Neuronal stem cell (in vitro differentiated cells): ENCODE results near the gene GAN.
A peak's percentile ranks its signal among the peaks of the same experiment; 100 is the strongest.

Experiments
- DNase-seq: peaks from one replicate; pipeline ENCODE4 v3.0.0-alpha.2; 2013; ENCODE audit warnings: low spot score
- H2AFZ ChIP-seq: one replicate; pipeline ENCODE4 v1.6.1; 2013; ENCODE audit warnings: mild to moderate bottlenecking, low read length, inconsistent platforms
- H2AK5ac ChIP-seq: 2 replicates; pipeline ENCODE4 v1.6.1; 2013; ENCODE audit warnings: low read depth, mild to moderate bottlenecking, inconsistent platforms, low read length, moderate library complexity, mixed read lengths
- H2BK120ac ChIP-seq: 2 replicates; pipeline ENCODE4 v1.6.1; 2013; ENCODE audit warnings: low read depth, mild to moderate bottlenecking, inconsistent platforms, low read length, moderate library complexity, mixed read lengths
- H2BK12ac ChIP-seq: one replicate; pipeline ENCODE4 v1.6.1; 2013; ENCODE audit warnings: low read length, inconsistent platforms
- H2BK15ac ChIP-seq: 2 replicates; pipeline ENCODE4 v1.6.1; 2013; ENCODE audit warnings: mild to moderate bottlenecking, low read length, inconsistent platforms, mixed read lengths
- H2BK5ac ChIP-seq: one replicate; pipeline ENCODE4 v1.6.1; 2013; ENCODE audit warnings: inconsistent platforms, mild to moderate bottlenecking, low read length, moderate library complexity
- H3K14ac ChIP-seq: one replicate; pipeline ENCODE4 v1.6.1; 2013; ENCODE audit warnings: low read length, inconsistent platforms
- H3K18ac ChIP-seq: 2 replicates; pipeline ENCODE4 v1.6.1; 2013; ENCODE audit warnings: low read length, inconsistent platforms
- H3K23ac ChIP-seq: 2 replicates; pipeline ENCODE4 v1.6.1; 2013; ENCODE audit warnings: low read depth, mild to moderate bottlenecking, mixed read lengths, low read length, inconsistent platforms; ENCODE audit not compliant: poor library complexity
- H3K27ac ChIP-seq: replicated peaks from 3 replicates; pipeline ENCODE4 v1.5.1; 2013; ENCODE audit warnings: low read length, inconsistent platforms
- H3K27me3 ChIP-seq, 3 experiments: 2 replicates each; pipeline ENCODE4 v1.6.1; 2013; ENCODE audit warnings: low read length in 3 of 3, mild to moderate bottlenecking in 2 of 3, inconsistent platforms in 1 of 3, low read depth in 1 of 3, mixed read lengths in 1 of 3, moderate library complexity in 1 of 3; ENCODE audit not compliant: control insufficient read depth in 3 of 3, insufficient read depth in 3 of 3
- H3K36me3 ChIP-seq, 2 donors: replicated peaks in 1 of 2; 2 replicates each; pipeline ENCODE4 v1.6.1; 2013; ENCODE audit warnings: low read length in 2 of 2; ENCODE audit not compliant: control insufficient read depth in 2 of 2, insufficient read depth in 2 of 2
- H3K4ac ChIP-seq: 2 replicates; pipeline ENCODE4 v1.6.1; 2013; ENCODE audit warnings: inconsistent platforms, mild to moderate bottlenecking, low read length, moderate library complexity
- H3K4me1 ChIP-seq, 2 donors: 1 replicate in 1 of 2; 2 replicates in 1 of 2; pipeline ENCODE4 v1.6.1; 2013; ENCODE audit warnings: low read length in 2 of 2, low read depth in 1 of 2; ENCODE audit not compliant: control insufficient read depth in 2 of 2, insufficient read depth in 1 of 2
- H3K4me2 ChIP-seq: one replicate; pipeline ENCODE4 v1.6.1; 2013; ENCODE audit warnings: mild to moderate bottlenecking, low read length, inconsistent platforms; ENCODE audit not compliant: insufficient read depth, poor library complexity, severe bottlenecking
- H3K4me3 ChIP-seq, 2 donors: 2 replicates each; pipeline ENCODE4 v1.5.1; 2013; ENCODE audit warnings: low read length in 2 of 2, mild to moderate bottlenecking in 2 of 2, inconsistent platforms in 1 of 2, moderate library complexity in 1 of 2
- H3K79me1 ChIP-seq: one replicate; pipeline ENCODE4 v1.6.1; 2013; ENCODE audit warnings: low read depth, mild to moderate bottlenecking, inconsistent platforms, low read length, moderate library complexity
- H3K9ac ChIP-seq: one replicate; pipeline ENCODE4 v1.6.1; 2013; ENCODE audit warnings: mild to moderate bottlenecking, low read depth, low read length, inconsistent platforms; ENCODE audit not compliant: poor library complexity
- H3K9me3 ChIP-seq, 2 donors: replicated peaks in 1 of 2; 2 replicates each; pipeline versions ENCODE3 to v1.6.1; 2013; ENCODE audit warnings: low read length in 2 of 2, mild to moderate bottlenecking in 2 of 2, inconsistent platforms in 1 of 2, low read depth in 1 of 2, mixed read lengths in 1 of 2, moderate library complexity in 1 of 2; ENCODE audit not compliant: control insufficient read depth in 2 of 2, insufficient read depth in 1 of 2
- H4K8ac ChIP-seq: one replicate; pipeline ENCODE4 v1.6.1; 2013; ENCODE audit warnings: low read depth, mild to moderate bottlenecking, inconsistent platforms, low read length, moderate library complexity
- H4K91ac ChIP-seq: one replicate; pipeline ENCODE4 v1.6.1; 2013; ENCODE audit warnings: low read length, low read depth, mild to moderate bottlenecking, inconsistent platforms; ENCODE audit not compliant: poor library complexity
- WGBS, 2 donors: extraction: QIAGEN DNeasy Blood & Tissue Kit; methylation state at CpG; one replicate each; pipeline ENCODE4 v1.1.7; 2013; ENCODE audit warnings: missing lambda C conversion rate in 2 of 2, mixed read lengths in 1 of 2; ENCODE audit not compliant: insufficient read length in 2 of 2, insufficient replicate concordance in 1 of 2; ENCODE audit errors: extremely low coverage in 2 of 2; 5-methylcytosine and 5-hydroxymethylcytosine counted together

The GAN gene

GRCh38 chr16:81417210-81417609 is 102.4 kb downstream of the GAN start:
- no peak overlapping the region for H2BK15ac ChIP-seq
- H3K9me3 ChIP-seq = no peaks in the 10 kb centered on the region
- no peak overlapping the region for H4K8ac ChIP-seq
- H3K23ac ChIP-seq = no peak overlapping the region
- H2BK120ac ChIP-seq = no peak overlapping the region
- no peak for DNase-seq
- H3K36me3 ChIP-seq = no peaks in the 10 kb centered on the region
- H2AFZ ChIP-seq = peak overlapping the region; percentile 67
- no peak overlapping the region for H3K9ac ChIP-seq
- no peak overlapping the region for H2BK5ac ChIP-seq
- H3K79me1 ChIP-seq = no peaks in the 10 kb centered on the region
- no peak overlapping the region for H3K27ac ChIP-seq
- H3K4me3 ChIP-seq = no peak overlapping the region
- no peak overlapping the region for H4K91ac ChIP-seq
- H3K4ac ChIP-seq = no peak overlapping the region
- H3K14ac ChIP-seq = no peak overlapping the region
- peak overlapping the region; percentile 36 for H3K18ac ChIP-seq
- no peak overlapping the region for H2AK5ac ChIP-seq
- no CpG with 5 or more reads among the region's 5 CpGs for WGBS, 2 donors
- H3K27me3 ChIP-seq = peaks cover 0 to 10% (median 0%) of the 10 kb centered on the region in 3 experiments
- H3K4me2 ChIP-seq = no peak overlapping the region
- H3K4me1 ChIP-seq = peaks cover 21 to 26% of the 10 kb centered on the region in 2 donors
- no peak overlapping the region for H2BK12ac ChIP-seq

DNA sequence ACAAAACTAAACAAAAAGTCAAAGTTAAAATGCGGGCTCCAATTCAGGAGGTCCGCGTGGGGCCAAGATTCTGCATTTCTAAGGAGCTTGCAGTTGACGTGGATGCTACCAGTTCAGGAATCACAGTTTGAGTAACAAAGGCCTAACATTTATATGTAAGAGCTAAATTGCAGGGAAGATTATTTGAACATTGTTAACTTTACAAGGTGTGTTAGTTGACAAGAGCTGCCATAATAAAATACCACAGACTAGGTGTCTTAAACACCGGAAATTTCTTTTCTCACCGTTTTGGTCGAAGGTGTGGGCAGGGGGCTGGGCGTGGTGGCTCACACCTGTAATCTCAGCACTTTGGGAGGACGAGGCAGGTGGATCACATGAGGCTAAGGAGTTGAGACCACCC is 105.0 kb downstream of the GAN start:
- H2BK15ac ChIP-seq = no peak overlapping the region
- no peak overlapping the region for H3K4me2 ChIP-seq

GRCh38 chr16:81421126-81421525 is 106.4 kb downstream of the GAN start:
- Histone ChIP-seq H2BK5ac (no peak overlapping the region), H2AK5ac (no peak overlapping the region), H4K8ac (no peak overlapping the region), H3K23ac (no peak overlapping the region), H3K14ac (no peak overlapping the region), H3K9ac (no peak overlapping the region), H3K4me1 (peaks cover 6 to 10% of the 10 kb centered on the region in 2 donors), H3K18ac (no peak overlapping the region), H3K4me3 (no peak overlapping the region), H3K27me3 (no peaks in the 10 kb centered on the region), H2BK120ac (no peak overlapping the region), H3K27ac (no peak overlapping the region), H2BK12ac (no peak overlapping the region), H3K36me3 (no peaks in the 10 kb centered on the region), H3K79me1 (no peaks in the 10 kb centered on the region), H4K91ac (no peak overlapping the region), H2BK15ac (no peak overlapping the region), H3K9me3 (no peaks in the 10 kb centered on the region), H2AFZ (no peak overlapping the region), H3K4me2 (no peak overlapping the region), H3K4ac (no peak overlapping the region)
- no peak for DNase-seq
- WGBS, 2 donors = no CpG with 5 or more reads among the region's 2 CpGs

More for the DNA sequence above, 105.0 kb downstream of the GAN start:
- no peak overlapping the region for H3K4me3 ChIP-seq
- no peak overlapping the region for H2AFZ ChIP-seq
- H3K4ac ChIP-seq = no peak overlapping the region
- H2BK12ac ChIP-seq = no peak overlapping the region
- no peaks in the 10 kb centered on the region for H3K9me3 ChIP-seq
- H3K27ac ChIP-seq = no peak overlapping the region
- no peak for DNase-seq
- H3K79me1 ChIP-seq = no peaks in the 10 kb centered on the region
- WGBS, 2 donors = no CpG with 5 or more reads among the region's 9 CpGs
- H3K4me1 ChIP-seq = peaks cover 14 to 19% of the 10 kb centered on the region in 2 donors
- H2BK5ac ChIP-seq = no peak overlapping the region
- H3K27me3 ChIP-seq = no peaks in the 10 kb centered on the region
- H4K8ac ChIP-seq = no peak overlapping the region
- H3K18ac ChIP-seq = no peak overlapping the region
- no peak overlapping the region for H2AK5ac ChIP-seq
- H3K14ac ChIP-seq = no peak overlapping the region
- no peak overlapping the region for H3K9ac ChIP-seq
- H3K23ac ChIP-seq = no peak overlapping the region
- no peak overlapping the region for H4K91ac ChIP-seq
- no peaks in the 10 kb centered on the region for H3K36me3 ChIP-seq
- no peak overlapping the region for H2BK120ac ChIP-seq

- Histone ChIP-seq H3K9me3 (no peaks in the 10 kb centered on the region), H2BK120ac (no peak overlapping the region), H3K27ac (no peak overlapping the region), H3K14ac (no peak overlapping the region), H3K4me3 (no peak overlapping the region), H3K4me1 (peaks cover 6 to 7% of the 10 kb centered on the region in 2 donors), H2BK5ac (no peak overlapping the region), H3K23ac (no peak overlapping the region), H3K18ac (peak overlapping the region; percentile 77), H2AK5ac (no peak overlapping the region), H2BK15ac (no peak overlapping the region), H3K79me1 (no peaks in the 10 kb centered on the region), H4K8ac (no peak overlapping the region), H4K91ac (no peak overlapping the region), H2BK12ac (no peak overlapping the region), H3K4me2 (no peak overlapping the region), H3K4ac (no peak overlapping the region), H3K9ac (no peak overlapping the region), H3K36me3 (no peaks in the 10 kb centered on the region), H3K27me3 (no peaks in the 10 kb centered on the region), H2AFZ (no peak overlapping the region)
- no peak for DNase-seq
- no CpG with 5 or more reads among the region's 11 CpGs for whole genome bisulfite sequencing, 2 donors
These were observed 106.8 kb downstream of the GAN start for GRCh38 chr16:81421536-81421935.
